GM12875 (cell line): ENCODE measurements around the gene HSPBP1.

Source experiments
- H3K4me3 ChIP-seq: one replicate; pipeline ENCODE4 v1.5.1; 2011; ENCODE audit warnings: low read depth, low read length, control low read depth
- CTCF ChIP-seq: IDR thresholded peaks from 2 replicates; pipeline ENCODE4 v1.5.1; 2011; ENCODE audit warnings: low read depth, mild to moderate bottlenecking, control low read depth, inconsistent platforms, low read length, moderate library complexity, borderline replicate concordance; ENCODE audit not compliant: insufficient read depth

Gene HSPBP1

GRCh38 chr19:55230329-55230728 is 49.6 kb downstream of the HSPBP1 start:
- TF ChIP-seq CTCF = no peak
- no peak overlapping the region for H3K4me3 ChIP-seq

GRCh38 chr19:55229789-55230182 is 50.1 kb downstream of the HSPBP1 start:
- no peak overlapping the region for H3K4me3 ChIP-seq
- TF ChIP-seq CTCF = no peak

- TF ChIP-seq CTCF = no peak
These were observed 50.6 kb downstream of the HSPBP1 start for GRCh38 chr19:55229145-55229788.

DNA sequence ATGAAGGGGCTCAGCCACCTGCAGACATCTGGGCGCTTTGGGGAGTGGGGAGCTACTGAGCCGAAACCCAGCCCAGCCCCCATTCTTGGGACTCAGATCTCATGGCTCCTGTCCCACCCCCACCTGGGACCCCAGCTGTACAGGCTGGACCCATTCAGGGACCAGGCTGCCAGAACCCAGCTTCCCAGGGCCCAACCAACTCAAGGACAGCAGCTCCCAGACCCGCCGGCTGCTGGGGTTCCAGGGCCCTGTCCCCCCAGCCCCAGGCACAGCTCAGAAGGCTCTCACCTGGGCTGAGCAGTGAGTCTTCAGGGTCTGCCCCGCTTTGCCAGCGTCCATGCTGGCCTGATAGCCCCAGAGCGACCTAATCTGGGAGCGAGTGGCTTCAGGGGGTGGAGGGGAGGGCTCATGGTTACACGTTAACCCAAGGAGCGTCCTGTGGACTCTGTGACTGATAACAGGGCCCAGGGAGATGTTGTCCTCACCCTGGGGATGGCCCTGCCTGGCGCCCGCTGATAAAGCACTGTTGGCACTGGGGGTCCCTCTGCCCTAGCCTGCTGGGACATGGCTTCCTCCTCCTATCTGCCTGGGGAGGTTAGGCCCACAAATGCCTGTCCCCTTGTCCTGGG is 51.4 kb downstream of the HSPBP1 start, which contains the start of gene TMEM86B:
TMEM86B (minus strand) TSS at position 361 of the 629 bp plus-strand sequence; CDS start at position 339, 22 bp downstream.
- no peak within 1 kb of the TSS for H3K4me3 ChIP-seq
- no peak for TF ChIP-seq CTCF

More at GRCh38 chr19:55229145-55229788, 50.6 kb downstream of the HSPBP1 start:
- H3K4me3 ChIP-seq = no peak overlapping the region

DNA sequence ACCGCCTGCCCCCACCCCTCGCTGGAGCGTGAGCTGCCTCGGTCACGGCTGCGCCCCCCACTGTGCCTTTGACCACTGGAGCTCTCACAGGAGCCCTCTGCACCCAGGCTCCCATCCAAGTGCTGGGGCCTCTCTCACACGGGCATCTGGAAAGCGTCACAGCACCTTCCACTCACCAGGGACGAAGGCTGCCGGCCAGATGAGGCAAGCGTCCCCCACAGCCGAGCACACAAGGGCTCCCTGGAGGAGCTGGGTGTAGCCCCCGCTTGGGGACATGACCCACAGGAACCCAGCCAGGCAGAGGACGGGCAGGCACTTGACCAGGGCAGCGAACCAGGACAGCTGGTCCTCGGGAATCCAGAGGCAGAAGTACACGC is 51.9 kb downstream of the HSPBP1 start:
- TF ChIP-seq CTCF = no peak
- H3K4me3 ChIP-seq = no peak overlapping the region

DNA sequence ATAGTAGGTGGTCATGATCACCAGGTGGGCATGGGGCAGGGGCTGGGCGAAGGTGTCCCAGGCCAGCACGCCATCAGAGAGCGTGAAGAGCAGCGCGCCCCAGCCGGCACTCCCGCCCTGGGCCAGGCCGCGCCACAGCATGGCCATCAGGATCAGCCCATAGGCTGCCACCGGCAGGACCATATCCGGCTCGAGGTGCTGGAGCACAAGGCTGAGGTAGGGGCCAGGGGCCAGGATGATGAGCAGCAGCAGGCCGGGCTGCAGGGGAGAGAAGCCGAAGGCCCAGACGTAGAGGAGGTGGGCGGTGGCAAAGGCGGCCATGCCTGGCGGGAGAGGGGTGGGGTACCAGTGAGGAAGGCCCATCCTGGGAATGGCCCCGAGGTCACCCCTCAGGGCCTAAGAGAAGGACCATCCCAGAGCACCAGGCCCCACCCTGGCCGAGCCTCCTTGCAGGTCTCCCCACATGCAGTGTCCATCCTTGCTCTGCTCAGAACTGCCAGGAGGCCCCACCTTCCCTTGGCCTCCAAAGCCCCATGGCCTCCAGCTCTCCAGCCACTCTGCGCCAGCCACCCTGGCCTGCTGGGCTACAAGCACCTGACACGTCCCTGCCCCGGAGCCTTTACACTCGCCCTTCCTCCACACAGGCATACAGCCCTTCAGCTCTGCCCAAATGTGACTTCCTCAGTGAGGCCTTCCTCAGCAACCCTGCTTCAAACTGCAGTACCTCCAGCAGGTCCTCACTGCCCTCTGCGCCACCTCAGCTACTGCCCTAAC is 52.5 kb downstream of the HSPBP1 start:
- TF ChIP-seq CTCF = no peak
- no peak overlapping the region for H3K4me3 ChIP-seq
